GM12891 (cell line): ENCODE measurements around the gene GPER1.

Experiments
- PAX5 ChIP-seq: IDR thresholded peaks from 2 replicates; pipeline ENCODE4 v1.6.1; 2011; ENCODE audit warnings: low read length, moderate library complexity, mild to moderate bottlenecking; ENCODE audit not compliant: insufficient read depth, severe bottlenecking
- POLR2A ChIP-seq: IDR thresholded peaks from 2 replicates; pipeline ENCODE4 v1.6.1; 2011; ENCODE audit warnings: low read depth, low read length, control low read depth
- POLR2AphosphoS5 ChIP-seq: IDR thresholded peaks from 2 replicates; pipeline ENCODE4 v1.6.1; 2011; ENCODE audit warnings: low read depth, low read length, control low read depth
- POU2F2 ChIP-seq: IDR thresholded peaks from 2 replicates; pipeline ENCODE4 v1.6.1; 2011; ENCODE audit warnings: low read depth, mild to moderate bottlenecking, control low read depth, low read length, moderate library complexity
- SPI1 ChIP-seq: IDR thresholded peaks from 2 replicates; pipeline ENCODE4 v1.6.1; 2011; ENCODE audit warnings: low read depth, low read length, control low read depth
- TAF1 ChIP-seq: IDR thresholded peaks from 2 replicates; pipeline ENCODE4 v1.6.1; 2011; ENCODE audit warnings: low read depth, low read length, control low read depth

DNA sequence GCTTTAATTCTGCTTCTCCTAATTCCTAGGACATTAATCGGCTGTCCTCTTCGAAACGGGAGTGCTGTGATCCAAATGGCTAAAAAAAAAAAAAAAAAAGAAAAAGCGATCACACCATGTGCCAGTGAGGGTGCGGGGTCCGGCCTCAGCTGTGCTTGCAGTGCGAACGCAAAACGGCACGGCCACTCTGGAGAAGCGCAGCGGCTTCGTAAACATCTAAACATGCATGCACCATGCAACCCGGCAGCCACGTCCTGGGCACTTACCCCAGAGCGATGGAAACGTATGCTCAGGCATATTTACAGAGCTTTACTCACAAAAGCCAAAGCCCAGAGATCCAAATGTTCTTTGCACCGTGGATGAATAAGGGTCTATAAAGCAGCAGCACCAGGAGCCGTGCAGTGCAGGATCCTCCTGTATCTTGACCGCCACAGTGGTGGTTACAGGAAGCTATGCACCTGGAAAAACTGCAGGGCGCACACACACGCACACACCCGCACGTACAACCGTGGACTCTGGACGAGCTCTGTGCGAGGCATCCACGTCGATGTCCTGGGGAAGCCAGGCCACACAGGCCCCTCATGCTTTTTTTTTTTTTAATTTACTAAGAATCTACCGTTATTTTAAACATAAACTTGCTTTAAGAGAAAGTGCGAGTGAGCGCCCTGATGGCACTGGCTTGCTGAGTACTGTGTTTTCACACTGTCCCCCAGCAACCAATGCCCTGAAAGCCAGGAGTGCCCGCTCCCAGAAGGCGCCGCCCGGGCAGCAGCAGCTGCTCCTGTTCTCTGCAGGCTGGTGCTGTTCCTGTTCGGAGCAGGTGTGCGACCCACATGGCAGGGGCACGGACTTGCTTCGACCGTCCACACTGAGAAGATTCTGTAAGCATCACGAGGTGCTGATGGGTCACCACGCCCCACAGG is 25.0 kb downstream of the GPER1 start:
- TF ChIP-seq POLR2AphosphoS5 (no peak), POLR2A (no peak), SPI1 (no peak), TAF1 (no peak), PAX5 (no peak), POU2F2 (no peak)
